ENCODE data around the gene ACSL4.

DNA sequence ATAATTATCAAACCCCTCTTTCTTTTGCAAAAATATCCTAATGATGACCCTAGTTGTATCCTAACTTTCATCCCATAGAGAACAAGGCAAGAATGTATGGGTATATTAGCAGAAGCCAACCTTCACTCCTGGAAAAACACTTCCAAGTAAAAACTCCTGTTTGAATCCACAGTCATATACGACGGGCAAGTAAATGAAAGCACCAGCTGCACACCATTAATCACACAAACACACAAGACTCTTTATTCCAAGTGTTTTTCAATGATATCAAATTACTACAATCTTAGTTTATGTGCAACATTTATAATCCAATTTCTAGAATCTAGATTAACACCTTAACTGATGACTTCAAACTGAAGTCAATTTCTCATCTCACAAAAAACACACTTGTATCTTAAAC is 22.9 kb downstream of the ACSL4 start:
- TF ChIP-seq, protein P1, sequence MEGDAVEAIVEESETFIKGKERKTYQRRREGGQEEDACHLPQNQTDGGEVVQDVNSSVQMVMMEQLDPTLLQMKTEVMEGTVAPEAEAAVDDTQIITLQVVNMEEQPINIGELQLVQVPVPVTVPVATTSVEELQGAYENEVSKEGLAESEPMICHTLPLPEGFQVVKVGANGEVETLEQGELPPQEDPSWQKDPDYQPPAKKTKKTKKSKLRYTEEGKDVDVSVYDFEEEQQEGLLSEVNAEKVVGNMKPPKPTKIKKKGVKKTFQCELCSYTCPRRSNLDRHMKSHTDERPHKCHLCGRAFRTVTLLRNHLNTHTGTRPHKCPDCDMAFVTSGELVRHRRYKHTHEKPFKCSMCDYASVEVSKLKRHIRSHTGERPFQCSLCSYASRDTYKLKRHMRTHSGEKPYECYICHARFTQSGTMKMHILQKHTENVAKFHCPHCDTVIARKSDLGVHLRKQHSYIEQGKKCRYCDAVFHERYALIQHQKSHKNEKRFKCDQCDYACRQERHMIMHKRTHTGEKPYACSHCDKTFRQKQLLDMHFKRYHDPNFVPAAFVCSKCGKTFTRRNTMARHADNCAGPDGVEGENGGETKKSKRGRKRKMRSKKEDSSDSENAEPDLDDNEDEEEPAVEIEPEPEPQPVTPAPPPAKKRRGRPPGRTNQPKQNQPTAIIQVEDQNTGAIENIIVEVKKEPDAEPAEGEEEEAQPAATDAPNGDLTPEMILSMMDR (conservative IDR thresholded peaks at IDR 0.05; ENCODE audit: low read length), result no peak
- no peak for TF ChIP-seq EZH2phosphoT487 (IDR thresholded peaks at IDR 0.05; ENCODE audit: borderline replicate concordance)

Measured in Loucy (cell line).